ENCODE results near the gene LDAF1. TPM values are rescaled to one million over a fixed set of nuclear protein-coding genes. Genes with fewer than 3 reads are reported as not detected.

Gene LDAF1
- total and polyA plus RNA-seq, 4 donors, result 10.4 to 45.6 (median 20.4) TPM

- peaks cover 0 to 2% (median 0%) of the 10 kb centered on the region in 3 donors for H3K27me3 ChIP-seq (ENCODE audit: control insufficient read depth in 3 of 3, insufficient read depth in 3 of 3, low read length in 2 of 3)
- no peak overlapping the region for H3K9ac ChIP-seq (ENCODE audit: insufficient read depth in 1 of 2, low read length in 2 of 2)
- no peaks in the 10 kb centered on the region for H3K4me1 ChIP-seq (ENCODE audit: control insufficient read depth in 5 of 5, insufficient read depth in 5 of 5, low read length in 5 of 5)
- ATAC-seq (ENCODE audit: insufficient read depth, low FRiP score) (peak; percentile 34), DNase-seq (peak in 1 of 3 donors; percentile 16)
- no peak overlapping the region for H3K4me3 ChIP-seq
- TF ChIP-seq CTCF (IDR thresholded peaks at IDR 0.05; ENCODE audit: control extremely low read depth, extremely low read depth), result no peak
- peak overlapping the region in 1 of 2 donors; percentile 33 for H3K27ac ChIP-seq (ENCODE audit: low read depth in 1 of 2, low read length in 1 of 2)
- H3K36me3 ChIP-seq (ENCODE audit: control insufficient read depth in 4 of 4, insufficient read depth in 4 of 4, low read length in 4 of 4), result no peaks in the 10 kb centered on the region
- WGBS, 2 donors, result 51 to 68% methylated on average over 4 of the region's 4 CpGs
- no peaks in the 10 kb centered on the region for H3K9me3 ChIP-seq (ENCODE audit: control insufficient read depth in 4 of 4, insufficient read depth in 3 of 4, low read length in 3 of 4)
Observed at GRCh38 chr16:21222495-21223337, 64.2 kb downstream of the LDAF1 start.

- DNase-seq (no peak), ATAC-seq (ENCODE audit: insufficient read depth, low FRiP score) (no peak)
- Histone ChIP-seq H3K9ac (ENCODE audit: insufficient read depth in 1 of 2, low read length in 2 of 2) (no peak overlapping the region), H3K27me3 (ENCODE audit: control insufficient read depth in 3 of 3, insufficient read depth in 3 of 3, low read length in 2 of 3) (peaks cover 0 to 2% (median 0%) of the 10 kb centered on the region in 3 donors), H3K4me3 (no peak overlapping the region), H3K36me3 (ENCODE audit: control insufficient read depth in 4 of 4, insufficient read depth in 4 of 4, low read length in 4 of 4) (no peaks in the 10 kb centered on the region), H3K4me1 (ENCODE audit: control insufficient read depth in 5 of 5, insufficient read depth in 5 of 5, low read length in 5 of 5) (no peaks in the 10 kb centered on the region), H3K9me3 (ENCODE audit: control insufficient read depth in 4 of 4, insufficient read depth in 3 of 4, low read length in 3 of 4) (no peaks in the 10 kb centered on the region), H3K27ac (ENCODE audit: low read depth in 1 of 2, low read length in 1 of 2) (no peak overlapping the region)
- 72 to 81% methylated on average over 9 of the region's 9 CpGs for WGBS, 2 donors
- no peak for TF ChIP-seq CTCF (IDR thresholded peaks at IDR 0.05; ENCODE audit: control extremely low read depth, extremely low read depth)
Observed at GRCh38 chr16:21223787-21224186, 65.3 kb downstream of the LDAF1 start.

- Histone ChIP-seq H3K4me1 (ENCODE audit: control insufficient read depth in 5 of 5, insufficient read depth in 5 of 5, low read length in 5 of 5) (no peaks in the 10 kb centered on the region), H3K36me3 (ENCODE audit: control insufficient read depth in 4 of 4, insufficient read depth in 4 of 4, low read length in 4 of 4) (no peaks in the 10 kb centered on the region), H3K4me3 (no peak overlapping the region), H3K27me3 (ENCODE audit: control insufficient read depth in 3 of 3, insufficient read depth in 3 of 3, low read length in 2 of 3) (peaks cover 0 to 2% (median 0%) of the 10 kb centered on the region in 3 donors), H3K9ac (ENCODE audit: insufficient read depth in 1 of 2, low read length in 2 of 2) (no peak overlapping the region), H3K27ac (ENCODE audit: low read depth in 1 of 2, low read length in 1 of 2) (no peak overlapping the region), H3K9me3 (ENCODE audit: control insufficient read depth in 4 of 4, insufficient read depth in 3 of 4, low read length in 3 of 4) (no peaks in the 10 kb centered on the region)
- no peak for ATAC-seq (ENCODE audit: insufficient read depth, low FRiP score)
- TF ChIP-seq CTCF (IDR thresholded peaks at IDR 0.05; ENCODE audit: control extremely low read depth, extremely low read depth), result no peak
- no peak for DNase-seq
- WGBS, 2 donors, result 29 to 39% methylated on average over 2 of the region's 2 CpGs
Observed at GRCh38 chr16:21224800-21225199, 66.3 kb downstream of the LDAF1 start.

All from lung (tissue), 12 donors.